AG20443 (cell line): ENCODE data around the gene RPP25.

Source experiments
- DNase-seq: peaks from one replicate; pipeline ENCODE4 v3.0.0; 2012; ENCODE audit warnings: low spot score, mixed read lengths

RPP25 gene, protein sequence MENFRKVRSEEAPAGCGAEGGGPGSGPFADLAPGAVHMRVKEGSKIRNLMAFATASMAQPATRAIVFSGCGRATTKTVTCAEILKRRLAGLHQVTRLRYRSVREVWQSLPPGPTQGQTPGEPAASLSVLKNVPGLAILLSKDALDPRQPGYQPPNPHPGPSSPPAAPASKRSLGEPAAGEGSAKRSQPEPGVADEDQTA

DNA sequence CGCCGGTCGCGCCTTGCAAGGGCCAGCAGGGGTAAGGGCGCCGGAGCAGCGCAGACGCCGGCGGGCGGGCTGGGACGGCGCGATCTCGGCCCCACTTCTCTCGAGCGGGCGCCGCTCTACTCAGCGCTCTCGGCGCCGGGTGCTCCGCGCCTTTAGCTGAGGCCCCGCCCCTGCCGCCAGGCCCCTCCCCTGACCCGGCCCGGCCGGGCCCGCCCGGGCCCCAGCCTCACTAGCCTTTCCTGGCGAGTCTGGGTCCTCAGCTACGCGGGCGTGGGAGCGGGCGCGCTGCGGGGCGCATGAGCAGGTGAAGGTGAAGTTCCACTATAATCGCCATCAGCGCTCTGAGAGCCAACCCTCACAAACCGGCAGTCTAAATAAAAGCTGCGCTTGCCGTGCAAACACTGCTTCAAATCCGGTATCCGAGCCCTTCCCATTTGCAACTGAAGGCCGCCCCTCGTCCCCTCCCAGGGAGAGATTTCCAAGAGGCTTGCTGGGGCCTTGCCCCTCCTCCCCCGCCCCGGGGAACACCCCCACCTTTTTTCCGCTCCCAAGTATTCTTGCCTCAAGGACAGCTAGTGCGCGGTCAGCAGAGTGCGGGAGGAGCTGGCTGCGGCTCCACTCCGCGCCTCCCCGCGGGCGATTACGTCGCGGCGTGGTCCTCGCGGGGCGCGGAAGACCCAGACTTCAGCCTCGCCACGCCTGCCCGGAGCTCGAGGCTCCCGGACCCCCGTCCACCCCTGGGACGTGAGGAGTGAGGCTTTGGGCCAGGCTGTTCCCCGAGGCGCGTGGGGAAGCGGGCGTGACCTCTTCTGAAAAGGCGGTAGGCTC is at the start of gene RPP25:
TSS of gene RPP25 (minus strand) at position 125 of the 828 bp plus-strand sequence. CDS start 189 bp downstream, outside the sequence.
- DNase-seq, result peak; percentile 92

DNA sequence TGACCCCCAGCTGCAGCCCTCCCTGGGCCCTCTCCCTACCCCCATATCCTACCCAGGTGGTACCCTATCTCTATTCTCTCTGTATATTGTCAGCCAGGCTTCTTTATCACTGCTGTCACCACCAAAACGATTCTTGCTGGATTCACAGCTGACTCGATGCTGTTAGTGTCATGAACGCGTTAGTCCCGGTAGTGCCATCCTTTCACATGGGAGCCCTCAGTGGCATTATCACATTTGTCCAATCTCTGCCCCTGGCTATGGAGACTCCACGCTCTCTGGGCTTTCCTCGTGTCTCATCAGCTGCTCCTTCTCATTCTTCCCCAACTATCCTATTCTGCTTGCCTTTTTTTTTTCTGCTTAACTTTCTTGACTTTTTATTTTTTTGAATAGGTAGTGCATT is 45.8 kb upstream of the RPP25 start:
- DNase-seq, result no peak

DNA sequence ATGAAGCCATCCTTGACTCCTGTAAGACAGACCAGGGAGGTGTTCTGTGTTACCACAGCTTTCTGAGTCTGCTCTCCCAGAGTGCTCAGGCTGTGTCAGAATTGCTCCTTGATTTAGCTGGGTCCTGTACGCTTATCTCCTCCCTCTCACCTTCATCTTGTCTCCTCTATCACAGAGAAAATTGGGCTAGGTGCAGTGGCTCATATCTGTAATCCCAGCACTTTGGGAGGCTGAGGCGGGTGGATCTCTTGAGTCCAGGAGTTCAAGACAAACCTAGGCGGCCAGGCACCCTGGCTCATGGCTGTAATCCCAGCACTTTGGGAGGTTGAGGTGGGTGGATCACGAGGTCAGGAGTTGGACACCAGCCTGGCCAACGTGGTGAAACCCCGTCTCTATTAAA is 44.7 kb upstream of the RPP25 start:
- DNase-seq, result no peak

DNA sequence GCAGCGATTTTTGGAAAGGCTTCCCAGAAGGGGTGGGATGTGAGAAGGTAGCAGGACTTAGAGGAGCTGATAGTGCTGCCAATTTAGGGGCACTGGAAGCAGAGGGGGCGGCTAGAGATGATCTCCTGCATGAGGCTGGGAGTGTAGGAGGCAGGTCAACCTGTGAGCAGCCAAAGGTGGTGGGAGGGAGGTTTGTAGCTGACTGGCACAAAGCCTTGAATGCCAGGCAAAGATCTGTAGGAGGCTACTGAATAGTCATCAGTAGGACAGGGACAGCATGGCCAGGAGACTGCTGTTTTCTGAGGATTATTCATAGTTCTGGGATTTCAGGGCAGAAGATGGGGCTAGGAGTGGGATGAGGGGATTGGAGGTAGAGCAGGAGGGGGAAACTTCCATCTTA is 41.0 kb upstream of the RPP25 start:
- no peak for DNase-seq

DNA sequence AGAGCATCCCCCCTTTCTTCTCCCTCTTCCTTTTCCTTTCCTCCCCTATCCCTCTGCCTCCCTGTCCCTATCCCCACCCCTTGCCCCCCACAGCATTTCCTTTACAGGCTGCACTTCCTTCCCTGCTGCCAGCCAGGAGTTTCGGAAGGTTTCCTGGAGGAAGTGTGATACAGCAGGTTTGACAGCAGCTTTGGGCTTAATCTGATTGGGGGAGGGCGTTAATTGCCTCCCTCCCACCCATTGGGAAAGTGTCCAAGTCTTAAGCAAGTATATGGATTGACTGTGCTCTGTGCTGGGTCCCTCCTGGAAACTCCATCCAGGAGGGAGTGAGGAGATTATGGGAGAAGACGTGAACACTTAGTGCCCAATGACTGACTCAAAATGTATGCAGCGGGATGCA is 40.6 kb upstream of the RPP25 start:
- no peak for DNase-seq

DNA sequence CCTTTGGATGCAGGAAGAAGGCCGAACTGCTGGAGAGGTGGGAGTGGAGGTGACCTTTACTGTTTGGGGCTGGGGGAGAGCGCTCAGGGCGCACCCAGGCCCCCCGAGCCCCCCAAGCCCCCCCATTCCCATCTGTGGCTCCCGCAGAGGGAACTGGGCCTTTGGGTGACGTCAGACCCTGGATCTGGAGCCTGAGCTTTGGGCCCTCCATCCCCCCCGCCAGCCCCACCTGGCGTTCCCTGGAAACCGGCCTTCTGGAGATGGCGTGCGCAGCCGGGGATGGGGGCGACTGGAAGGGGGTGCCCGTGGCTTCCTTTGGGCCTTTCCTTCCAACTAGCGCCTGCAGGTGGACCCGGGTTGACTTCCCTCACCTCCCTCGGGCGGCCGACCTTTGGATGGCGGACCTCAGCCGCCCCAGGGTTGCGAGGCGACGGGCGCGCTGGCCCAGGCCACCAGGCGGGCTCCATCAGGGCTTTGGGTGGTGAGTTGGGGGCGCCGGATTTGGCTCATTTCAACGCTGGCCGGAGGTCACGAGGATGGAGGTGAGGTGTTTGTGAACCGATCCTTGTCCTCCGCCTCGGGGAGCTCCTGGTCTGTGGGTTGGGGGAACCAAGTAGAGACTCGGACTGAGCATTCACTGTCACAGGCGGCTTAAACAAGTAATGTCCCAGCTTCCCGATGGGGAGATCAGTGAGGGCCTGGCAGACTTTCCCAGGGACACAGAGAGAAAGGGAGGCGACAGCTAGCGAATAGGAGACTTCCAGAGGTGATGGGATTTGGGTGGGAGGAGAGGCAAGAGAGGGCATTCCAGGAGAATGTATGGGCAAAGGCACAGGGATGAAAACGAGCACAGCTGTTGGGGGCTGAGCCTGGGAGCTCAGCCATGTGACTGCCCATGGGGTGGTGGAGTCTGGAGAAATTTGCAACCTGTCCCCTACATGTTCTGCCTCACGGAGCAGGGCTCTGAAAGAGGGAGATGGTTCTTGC is 39.5 kb upstream of the RPP25 start:
- DNase-seq, result no peak

DNA sequence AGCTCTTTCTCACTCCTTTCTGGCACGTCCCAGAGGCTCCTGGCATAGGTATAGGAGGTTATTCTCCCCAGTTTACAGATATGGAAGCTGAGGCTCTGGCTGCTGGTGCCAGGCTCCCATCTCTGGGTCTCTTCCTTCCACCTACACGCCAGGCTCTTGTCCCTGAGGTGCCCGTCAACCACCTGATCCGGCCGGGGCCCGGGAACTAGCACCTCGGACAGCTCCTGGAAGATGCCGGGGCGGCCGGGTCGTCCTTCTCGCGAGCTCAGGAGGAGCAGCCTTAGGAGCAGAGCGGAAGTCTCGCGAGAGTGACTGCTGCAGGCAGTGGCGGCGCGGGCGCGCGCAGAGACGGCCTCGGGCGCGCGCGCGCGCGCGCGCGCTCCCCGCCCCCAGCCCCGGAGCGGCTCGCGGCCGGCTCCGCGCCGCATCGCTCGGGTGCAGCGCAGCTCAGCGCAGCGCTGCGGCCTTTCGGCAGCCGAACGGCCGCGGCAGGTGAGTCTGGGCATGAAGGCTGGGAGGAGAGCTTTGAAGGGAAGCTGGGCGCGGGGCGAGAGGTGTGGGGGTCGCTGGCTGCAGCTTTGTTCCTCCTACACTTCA is 38.7 kb upstream of the RPP25 start, which contains the start of gene SCAMP5:
TSS of gene SCAMP5 (plus strand) at position 382 of the 597 bp plus-strand sequence. CDS start 16,277 bp downstream, outside the sequence.
- DNase-seq, result peak; percentile 98

DNA sequence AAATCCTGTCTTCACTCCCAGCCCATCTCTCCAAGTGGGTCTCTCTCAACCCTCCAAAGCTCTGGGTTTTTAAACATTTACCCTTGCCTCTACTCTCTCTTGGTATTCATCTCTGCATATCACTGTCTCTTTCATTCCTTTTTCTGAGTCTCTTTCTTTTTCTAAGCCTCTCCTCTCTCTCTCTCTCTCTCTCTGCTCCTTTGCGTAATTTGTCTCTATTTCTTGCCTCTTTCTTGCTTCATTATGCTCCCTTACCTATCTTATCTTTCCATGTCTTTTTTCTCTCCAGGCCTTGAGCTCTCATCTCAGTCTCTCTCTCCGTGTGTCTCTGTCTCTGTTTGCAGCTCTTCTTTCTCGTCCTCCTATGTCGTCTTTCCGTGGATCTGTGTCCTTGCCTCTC is 38.1 kb upstream of the RPP25 start:
- no peak for DNase-seq

DNA sequence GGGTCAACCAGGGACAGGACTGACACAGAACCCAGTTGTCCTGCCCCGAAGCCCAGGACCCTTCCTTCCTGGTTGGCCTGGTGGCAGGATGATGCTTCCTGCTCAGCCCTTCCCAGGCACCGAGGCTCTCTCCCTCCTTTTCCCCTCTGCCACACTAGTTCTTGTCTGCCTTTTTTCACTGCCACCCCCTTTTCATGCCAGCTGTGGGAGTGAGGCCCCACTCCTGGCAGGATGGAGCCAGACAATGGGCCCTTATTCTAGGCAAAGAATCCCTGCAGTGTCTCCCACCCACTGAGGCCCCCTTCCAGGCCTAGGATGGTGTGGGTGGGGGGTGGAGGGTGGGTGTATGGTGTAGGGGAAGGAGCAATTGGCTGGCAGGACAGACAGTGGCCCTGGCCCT is 37.7 kb upstream of the RPP25 start:
- DNase-seq, result no peak

DNA sequence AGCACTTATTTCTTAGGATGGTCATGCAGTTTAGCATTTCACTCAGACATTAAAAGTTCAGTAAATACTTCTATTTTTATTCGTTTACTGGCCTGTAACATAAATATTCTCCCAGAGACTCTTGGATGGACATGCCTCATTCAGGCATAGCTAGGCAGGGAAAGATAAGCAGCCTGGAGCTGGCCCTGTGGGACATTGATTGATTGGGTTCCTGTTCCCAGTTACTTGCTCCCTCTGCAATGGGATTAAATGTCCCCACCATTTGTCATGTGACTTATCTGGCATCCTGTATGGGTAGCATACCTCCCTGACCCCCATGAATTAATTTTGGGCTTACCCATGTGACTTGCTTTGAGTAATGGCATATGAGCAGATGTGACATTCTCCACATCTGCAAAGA is 36.0 kb upstream of the RPP25 start:
- no peak for DNase-seq

DNA sequence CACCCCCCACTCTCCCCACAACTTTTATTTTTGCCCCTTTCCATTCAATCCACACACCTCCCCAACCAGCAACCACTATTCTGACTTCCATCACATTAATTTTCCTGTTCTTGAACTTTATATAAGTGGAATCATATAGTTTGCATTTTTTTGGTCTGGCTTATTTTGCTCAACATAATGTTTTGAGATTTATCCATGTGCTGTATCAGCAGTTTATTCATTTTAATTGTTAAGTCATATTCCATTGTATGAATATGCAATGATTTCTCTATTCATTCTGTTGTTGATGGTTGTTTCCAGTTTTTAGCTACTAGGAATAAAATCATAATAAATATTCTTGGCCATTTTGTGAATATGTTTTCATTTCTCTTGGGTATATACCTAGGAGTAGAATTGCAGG is 33.0 kb upstream of the RPP25 start:
- DNase-seq, result no peak

DNA sequence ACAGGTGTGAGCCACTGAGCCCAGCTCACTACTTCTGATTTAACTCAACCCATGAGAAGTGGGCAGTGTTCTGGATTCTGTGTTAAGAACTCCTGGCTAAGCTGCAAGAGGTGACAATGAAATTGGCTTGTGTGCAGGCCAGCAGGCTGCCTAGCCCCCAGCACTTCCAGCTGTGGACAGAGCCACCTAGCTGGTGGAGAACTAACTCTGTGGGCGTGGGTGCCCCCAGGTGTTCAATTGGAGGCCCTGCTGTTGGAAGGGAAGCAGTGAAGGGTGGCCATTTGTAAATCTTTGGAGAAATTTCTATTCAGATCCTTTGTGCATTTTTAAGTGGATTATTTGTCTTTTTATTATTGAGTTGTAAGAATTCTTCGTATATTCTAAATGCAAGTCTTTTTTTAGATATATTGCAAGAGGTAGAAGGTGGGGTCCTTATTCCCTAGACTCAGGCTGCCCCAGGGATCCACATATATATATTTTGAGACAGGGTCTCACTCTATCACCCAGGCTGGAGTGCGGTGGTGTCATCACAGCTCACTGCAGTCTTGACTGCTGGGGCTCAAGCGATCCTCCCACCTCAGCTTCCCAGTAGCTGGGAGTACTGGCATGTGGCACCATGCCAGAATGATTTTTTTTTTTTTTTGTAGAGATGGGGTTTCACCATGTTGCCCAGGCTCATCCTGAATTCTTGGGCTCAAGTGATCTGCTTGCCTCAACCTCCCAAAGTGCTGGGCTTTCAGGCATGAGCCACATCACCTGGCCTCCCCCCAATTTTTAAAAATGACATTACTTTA is 31.6 kb upstream of the RPP25 start:
- DNase-seq, result no peak

DNA sequence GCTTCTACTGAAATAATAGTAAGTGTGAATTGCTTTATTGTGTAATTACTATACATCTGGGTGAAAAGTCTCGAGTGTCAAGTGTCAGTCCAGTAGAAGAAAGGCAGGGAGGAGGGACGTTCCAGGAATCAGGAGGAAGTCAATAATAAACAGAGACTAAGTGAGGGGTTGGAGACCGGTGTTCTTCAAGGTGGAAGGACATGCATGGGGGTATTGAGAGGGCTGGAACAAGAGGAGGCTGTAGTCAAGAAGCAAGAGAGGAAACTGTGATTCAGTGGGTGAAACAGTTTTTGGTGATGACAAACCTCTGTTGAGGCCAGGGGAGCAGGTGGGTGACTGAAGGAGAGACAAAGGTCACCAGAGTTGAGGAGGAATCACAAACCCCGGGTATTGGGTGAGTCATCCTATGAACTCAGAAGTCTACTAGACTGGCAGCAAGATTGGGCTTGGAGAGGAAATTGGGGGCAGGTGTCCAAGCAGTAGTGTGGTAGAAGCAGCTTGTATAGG is 27.2 kb upstream of the RPP25 start:
- no peak for DNase-seq

DNA sequence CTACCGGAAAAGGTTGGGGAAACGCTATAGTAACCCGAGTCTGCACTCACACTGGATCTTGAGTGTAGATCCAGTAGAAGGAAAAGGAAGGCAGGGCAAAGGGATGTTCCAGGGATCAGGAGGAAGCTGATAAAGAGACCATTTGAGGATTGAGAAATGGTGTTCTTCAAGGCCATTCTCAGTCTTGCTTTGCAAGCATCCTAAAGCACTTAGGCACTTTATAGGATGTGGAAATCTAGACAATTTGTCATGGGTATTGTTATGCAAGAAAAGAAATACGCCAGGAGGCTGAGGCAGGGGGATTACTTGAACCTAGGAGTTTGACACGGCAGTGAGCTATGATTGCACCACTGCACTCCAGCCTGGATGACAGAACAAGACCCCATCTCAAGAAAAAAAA is 25.6 kb upstream of the RPP25 start:
- DNase-seq, result no peak

DNA sequence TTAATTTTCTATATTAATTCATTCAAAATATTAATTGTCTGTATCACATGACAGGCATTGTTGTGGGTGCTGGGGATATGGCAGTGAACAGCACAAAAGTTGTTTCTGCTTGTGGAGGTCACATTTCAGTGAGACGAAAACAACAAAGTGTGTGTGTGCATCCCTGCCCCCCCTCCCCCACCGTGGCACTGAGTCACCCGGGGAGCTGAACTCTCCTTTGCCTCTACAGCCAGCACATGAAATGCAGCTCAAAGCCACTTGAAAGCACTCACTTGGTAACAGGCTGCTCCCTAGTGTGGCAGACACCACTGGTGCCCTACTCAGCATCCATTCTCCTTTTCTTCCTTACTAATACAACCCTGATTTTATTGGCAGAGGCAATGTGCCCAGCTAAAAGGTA is 21.9 kb upstream of the RPP25 start:
- peak; percentile 62 for DNase-seq

DNA sequence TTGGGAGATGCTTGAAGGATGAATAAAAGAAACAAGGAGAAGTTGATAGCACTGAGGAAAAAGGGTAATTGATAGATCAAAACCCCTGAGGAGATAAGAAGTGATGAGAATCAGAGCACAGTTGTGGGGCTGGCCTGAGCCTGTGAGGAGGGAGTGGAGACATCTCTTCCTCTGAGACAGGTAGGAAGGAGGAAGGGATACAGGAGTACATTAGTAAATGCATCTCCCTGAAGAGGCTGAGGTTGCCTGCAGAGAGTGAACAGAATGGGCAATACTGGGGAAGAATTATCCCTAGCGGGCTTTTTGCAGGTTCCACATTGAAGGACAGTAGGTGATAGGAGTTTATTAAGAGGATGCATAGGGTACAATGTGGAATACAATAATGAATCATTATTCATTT is 21.5 kb upstream of the RPP25 start:
- no peak for DNase-seq

DNA sequence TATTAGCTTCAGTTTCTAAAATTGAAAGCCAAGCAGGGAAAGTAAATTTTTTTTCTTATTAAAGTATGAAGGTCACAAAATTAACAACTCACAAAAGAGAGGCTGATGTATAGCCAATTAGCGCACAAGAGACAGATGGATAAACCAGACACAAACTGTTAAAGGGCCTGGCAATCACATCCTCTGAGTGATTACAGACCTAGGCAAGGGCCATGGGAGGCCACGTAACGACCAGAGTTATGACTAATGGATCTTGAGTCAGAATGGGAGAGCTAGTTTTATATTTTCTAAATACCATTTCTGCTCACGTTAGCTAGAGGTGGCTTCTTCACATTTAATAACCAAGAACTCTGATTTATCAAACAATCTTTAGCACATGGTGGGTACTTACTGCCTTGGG is 21.0 kb upstream of the RPP25 start:
- DNase-seq, result no peak

DNA sequence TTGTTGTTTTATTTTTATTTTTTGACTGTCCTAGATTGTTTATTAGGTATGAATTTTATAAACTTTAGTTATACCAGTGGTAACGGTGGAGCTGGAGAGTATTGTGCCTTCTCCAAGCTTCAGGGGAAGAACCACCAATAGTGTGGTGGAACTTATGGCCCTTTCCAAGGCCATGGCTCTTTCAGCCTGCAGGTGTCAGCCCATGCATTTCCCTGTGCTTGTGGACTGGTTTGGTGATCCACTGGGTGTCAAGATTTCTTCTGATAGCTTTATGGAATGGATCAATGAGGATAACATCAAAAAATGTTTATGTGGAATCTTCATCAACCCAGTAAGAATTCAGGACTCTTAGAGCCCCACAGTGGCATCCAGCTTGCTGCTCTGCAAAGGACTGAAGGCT is 19.6 kb upstream of the RPP25 start:
- no peak for DNase-seq

DNA sequence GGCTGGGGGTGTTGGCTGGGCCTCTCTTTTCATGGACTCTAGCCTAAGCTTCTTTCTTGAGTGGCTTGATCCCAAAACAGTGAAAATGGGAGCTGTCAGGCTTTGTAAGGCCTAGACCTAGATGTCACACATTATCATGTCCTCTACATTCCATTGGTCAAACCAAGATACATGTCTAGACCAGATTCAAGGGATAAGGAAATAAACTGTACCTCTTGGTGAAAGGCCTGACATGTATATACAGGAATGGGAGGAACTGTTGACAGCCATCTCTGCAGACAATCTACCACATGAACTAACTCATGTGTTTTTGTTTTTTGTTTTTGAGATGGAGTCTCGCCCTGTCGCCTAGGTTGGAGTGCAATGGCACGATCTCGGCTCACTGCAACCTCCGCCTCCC is 11.1 kb upstream of the RPP25 start:
- DNase-seq, result no peak

DNA sequence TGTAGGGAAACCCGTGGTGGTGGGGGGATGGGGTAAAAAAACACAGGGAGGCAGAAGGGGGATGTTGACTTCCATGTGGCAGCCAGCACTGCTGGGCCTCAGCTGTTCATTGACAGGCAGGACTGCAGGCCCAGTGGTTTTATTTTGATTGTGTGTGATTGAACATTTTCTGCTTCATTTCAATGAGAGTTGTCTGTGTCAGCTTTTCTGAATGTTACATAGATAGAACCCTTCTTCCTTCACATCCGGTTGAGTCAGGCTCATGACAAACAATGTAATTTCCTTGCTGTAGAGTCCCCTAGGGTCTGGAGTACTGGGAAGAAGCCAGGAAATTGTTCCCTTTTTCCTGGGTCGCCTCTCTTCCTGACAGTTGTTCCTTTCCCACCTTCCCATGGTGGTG is 8.2 kb upstream of the RPP25 start:
- DNase-seq, result no peak

DNA sequence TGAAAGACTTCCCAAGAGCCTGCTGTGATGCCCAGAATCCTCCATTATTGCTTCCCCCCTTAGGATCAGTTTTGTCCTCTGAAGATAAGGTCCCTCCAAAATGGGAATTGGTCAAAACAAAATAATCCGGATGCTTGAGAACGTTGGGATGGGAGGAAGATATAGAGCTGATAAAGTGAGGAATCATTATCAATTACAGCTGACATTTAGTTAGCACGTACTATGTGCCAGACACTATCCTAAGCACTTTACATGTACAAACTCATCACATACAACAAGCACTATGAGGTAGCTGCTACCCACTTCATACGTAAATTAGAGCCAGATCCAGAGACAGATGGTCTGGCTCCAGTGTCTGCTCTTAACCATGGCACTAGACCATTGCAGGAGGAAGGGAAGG is 6.6 kb upstream of the RPP25 start:
- DNase-seq, result no peak
